HG03342 (cell line): ENCODE results near the gene FOSL1.

Source experiments
- ATAC-seq: cut with Tn5 transposase; IDR thresholded peaks from one replicate; pipeline ENCODE4 v1.9.1; 2021; ENCODE audit warnings: mild to moderate bottlenecking, moderate library complexity; ENCODE audit not compliant: unreplicated experiment

FOSL1 gene

GRCh38 chr11:65919573-65920371, 19.6 kb upstream of the FOSL1 start:
- peak; percentile 8 for ATAC-seq

- peak; percentile 85 for ATAC-seq
Observed at GRCh38 chr11:65919141-65919572, 19.0 kb upstream of the FOSL1 start, which contains the start of gene DRAP1. Gene DRAP1, plus strand, starts transcription at chr11:65919426. Its CDS starts 76 bp downstream, at chr11:65919502.

GRCh38 chr11:65918211-65919140, 18.3 kb upstream of the FOSL1 start, which contains the start of gene C11orf68:
Gene C11orf68, minus strand, starts transcription at chr11:65919062. Its CDS starts 31 bp downstream, at chr11:65919031.
- ATAC-seq: peak; percentile 44

- no peak for ATAC-seq
Observed at GRCh38 chr11:65917434-65918210, 17.4 kb upstream of the FOSL1 start.

DNA sequence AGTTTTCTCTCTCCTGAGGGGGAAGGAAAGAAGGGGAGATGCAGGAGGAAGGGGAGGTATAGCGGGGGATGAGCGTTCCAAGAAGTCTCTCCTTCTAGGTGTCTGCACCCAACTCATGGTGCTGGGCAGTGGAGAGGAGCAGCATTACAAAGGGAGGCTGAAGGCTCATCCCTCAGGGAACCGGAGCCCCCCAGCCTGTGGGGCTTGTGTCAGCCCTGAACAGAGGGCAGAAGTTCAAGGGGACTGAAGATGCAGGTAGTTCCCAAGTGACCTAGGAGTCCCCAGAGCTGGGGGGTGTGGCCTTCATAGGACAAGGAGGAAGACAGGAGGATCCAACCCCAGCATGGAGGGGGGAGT, 16.9 kb upstream of the FOSL1 start:
- ATAC-seq: no peak

GRCh38 chr11:65916391-65916790, 16.2 kb upstream of the FOSL1 start:
- ATAC-seq: no peak

- no peak for ATAC-seq
Observed at GRCh38 chr11:65915821-65916251, 15.6 kb upstream of the FOSL1 start.

- no peak for ATAC-seq
Observed at GRCh38 chr11:65915101-65915820, 15.1 kb upstream of the FOSL1 start.

DNA sequence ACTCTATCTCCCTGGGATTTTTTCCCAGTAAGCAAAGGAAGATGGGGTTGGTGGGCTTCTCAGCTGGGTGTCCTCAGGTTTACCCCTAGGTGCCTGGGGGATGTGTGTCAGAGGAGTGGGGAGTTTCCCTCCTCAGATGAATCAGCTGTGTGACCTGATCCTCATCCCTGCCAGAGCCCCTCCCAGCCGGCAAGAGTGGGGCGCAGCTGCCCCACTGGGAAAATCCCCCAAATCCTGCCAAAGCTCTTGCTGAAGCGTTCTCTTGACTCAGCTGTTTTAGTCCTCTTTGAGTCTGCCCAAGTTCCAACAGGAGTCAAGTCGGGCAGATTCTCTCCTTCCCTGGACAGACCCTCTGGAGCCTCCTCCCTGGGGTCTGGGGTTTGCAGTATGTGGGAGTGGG, 12.7 kb upstream of the FOSL1 start:
- ATAC-seq: no peak

DNA sequence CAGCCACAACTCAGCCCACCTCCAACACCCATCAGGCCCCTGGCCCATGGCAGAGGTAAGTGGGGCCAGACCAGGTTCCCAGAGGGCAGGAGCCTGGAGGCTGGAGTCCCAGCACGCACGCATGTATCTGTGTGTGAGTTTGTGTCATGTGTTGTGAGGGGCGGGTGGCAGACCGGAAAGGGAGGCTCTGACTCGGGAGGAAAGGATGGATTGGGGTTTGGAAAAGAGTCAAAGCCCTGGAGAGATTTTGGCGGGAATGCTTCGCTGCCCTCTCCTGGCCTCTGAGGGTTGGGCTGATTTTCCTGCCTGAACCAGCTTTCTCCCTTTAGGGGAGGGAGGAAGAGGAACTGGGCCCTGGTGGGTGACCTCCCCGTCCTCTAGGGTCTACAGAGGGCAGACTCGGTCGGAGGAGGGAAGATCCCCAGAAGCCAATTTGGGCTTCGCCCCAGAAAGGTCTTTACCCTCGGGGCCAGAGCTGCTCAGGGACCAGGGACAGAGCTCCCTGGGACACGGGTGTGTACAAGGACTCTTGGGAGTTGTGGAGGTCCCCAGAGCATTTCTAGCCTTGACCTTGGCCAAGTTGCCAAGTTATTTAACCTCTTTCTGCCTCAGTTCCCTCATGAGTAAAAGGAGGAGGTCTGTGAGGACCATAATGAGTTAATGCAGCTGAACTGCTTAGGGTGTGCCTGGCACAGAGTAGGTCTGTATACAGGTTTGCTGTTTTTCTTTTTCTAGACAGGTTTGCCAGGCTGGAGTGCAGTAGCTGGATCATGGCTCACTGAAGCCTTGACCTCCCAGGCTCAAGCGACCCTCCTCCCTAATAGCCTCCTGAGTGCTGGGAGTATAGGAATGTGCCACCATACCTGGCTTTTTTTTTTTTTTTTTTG, 11.7 kb upstream of the FOSL1 start:
- no peak for ATAC-seq

- ATAC-seq: no peak
Observed at GRCh38 chr11:65907878-65908277, 7.7 kb upstream of the FOSL1 start.

GRCh38 chr11:65906602-65907001, 6.4 kb upstream of the FOSL1 start:
- ATAC-seq: no peak

DNA sequence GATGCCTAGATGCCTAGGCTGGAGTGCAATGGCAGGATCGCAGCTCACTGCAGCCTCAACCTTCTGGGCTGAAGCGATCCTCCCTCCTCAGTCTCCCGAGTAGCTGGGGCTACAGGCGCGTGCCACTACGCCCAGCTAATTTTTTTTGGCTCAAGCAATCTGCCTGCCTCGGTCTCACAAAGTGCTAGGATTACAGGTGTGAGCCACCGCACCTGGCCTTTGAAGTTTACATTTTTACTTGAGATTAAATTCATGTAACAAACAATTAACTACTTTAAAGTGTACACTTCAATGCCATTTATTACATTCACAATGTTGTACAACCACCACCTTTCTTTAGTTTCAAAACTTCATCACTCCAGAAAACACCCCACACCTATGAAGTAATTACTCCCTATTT, 3.5 kb upstream of the FOSL1 start:
- ATAC-seq: no peak

DNA sequence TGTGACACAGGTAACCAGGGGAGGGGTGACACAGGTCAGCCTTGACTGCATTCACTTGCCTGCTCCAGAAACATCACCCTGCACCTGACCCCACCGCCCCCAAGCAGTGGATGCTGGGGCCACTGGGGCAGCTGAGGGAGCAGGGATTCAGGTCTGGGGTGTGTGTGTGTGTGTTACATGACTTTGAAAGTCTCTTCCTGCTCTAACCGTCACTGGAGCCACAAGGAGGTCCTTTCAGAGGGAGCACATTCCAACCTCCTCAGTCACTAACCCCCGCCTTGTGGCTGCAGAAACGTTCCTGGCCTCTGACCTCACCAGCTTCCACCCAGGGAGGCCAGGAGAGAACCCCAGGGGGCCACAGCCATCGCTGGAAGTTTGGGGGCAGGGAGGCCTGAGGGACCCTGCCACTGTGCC, 2.9 kb upstream of the FOSL1 start:
- ATAC-seq: no peak

- no peak for ATAC-seq
Observed at GRCh38 chr11:65900899-65901180, 652 bp upstream of the FOSL1 start.

DNA sequence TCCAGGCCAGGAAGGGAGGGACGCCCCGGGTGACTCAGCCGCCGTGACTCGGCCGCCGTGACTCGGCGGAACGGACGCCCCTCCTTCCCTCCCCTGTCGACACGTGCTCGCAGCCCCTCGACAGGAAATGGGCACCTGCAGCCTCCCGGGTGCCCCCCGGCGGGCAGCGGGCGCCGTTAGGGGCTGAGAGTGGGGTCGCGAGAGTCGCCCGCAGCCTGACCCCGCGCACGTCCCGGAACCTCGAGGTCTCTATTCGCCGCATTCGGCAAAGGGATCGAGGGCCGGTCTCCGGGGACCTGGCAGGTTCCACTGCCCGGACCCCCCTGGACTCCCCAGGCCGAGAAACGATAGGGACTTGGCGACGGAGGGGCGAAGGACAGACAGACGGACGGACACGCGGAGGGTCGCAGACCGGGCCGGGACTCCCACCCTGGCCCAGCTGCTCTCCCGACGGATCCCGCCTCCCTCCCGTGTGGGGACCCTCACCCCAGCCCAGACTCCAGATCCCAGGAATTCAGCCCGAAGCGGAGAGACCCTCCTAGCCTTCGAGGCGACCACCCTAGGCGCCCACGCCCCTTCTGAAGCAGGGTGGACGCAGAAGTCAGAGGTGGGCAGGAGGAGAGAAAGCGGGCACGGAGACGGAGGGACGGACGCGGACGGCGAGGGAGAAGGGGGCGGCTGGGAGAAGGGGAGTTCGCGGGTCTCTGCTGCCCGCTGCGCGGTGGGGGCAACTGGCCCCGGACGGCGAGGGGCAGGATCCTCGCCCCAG, 648 bp downstream of the FOSL1 start:
- ATAC-seq: peak; percentile 3

- no peak for ATAC-seq
Observed at GRCh38 chr11:65898656-65899355, 1.4 kb downstream of the FOSL1 start.

DNA sequence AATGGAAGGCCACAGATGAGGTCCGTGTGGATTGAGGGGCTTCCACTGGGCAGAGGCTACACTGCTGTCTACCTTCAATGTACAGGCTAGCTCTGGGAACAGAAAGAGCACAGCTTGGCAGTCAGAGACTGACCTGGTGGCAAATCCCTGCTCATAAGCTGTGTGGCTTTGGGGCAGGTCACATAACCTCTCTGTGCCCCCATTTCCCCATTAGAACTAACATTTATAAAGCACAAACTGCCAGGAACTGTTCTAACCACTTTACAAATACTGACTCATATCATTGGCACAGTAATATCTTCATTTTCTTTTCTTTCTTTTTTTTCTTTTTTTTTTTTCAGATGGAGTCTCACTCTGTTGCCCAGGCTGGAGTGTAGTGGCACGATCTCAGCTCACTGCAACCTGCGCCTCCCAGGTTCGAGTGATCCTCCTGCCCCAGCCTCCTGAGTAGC, 3.1 kb downstream of the FOSL1 start:
- no peak for ATAC-seq
